Endometrial microvascular endothelial cells (primary cell): ENCODE measurements around the gene SRSF2. TPM values are rescaled to one million over a fixed set of nuclear protein-coding genes. Genes with fewer than 3 reads are reported as not detected.
"Not testable (repeated sequence)": the region's sequence is repeated elsewhere in the genome, so short reads cannot be mapped to it uniquely, and the experiment has no call there.

ENCODE experiments used
- in situ Hi-C: cut with HindIII; loops from 2 replicates; pipeline ENCODE4 v1.10.0; 2017; ENCODE audit warnings: low sequenced_read_pairs, low pct_unique_long_range_greater_than_20kb; ENCODE audit errors: inconsistent ontology term
- total RNA-seq: library from RNA; depleted of rRNA; stranded (reverse); fragments of >200 nt; gene quantifications from one replicate; pipeline ENCODE4 v1.2.3, GENCODE V29; 2015; ENCODE audit errors: inconsistent ontology term

The SRSF2 gene
- total RNA-seq, 1 donor from 2014 or later = 387 TPM

- in situ Hi-C loops = no loop called here
Observed at GRCh38 chr17:76725580-76726230, 11.4 kb downstream of the SRSF2 start.

- in situ Hi-C loops = no loop called here
Observed at GRCh38 chr17:76723812-76724211, 13.3 kb downstream of the SRSF2 start.

GRCh38 chr17:76722977-76723376, 14.2 kb downstream of the SRSF2 start:
- in situ Hi-C loops = not testable (repeated sequence)

- in situ Hi-C loops = no loop called here
Observed at GRCh38 chr17:76722279-76722678, 14.9 kb downstream of the SRSF2 start.

GRCh38 chr17:76721463-76721862, 15.7 kb downstream of the SRSF2 start:
- in situ Hi-C loops = no loop called here

GRCh38 chr17:76720941-76721340, 16.2 kb downstream of the SRSF2 start:
- in situ Hi-C loops = no loop called here

- in situ Hi-C loops = no loop called here
Observed at GRCh38 chr17:76720211-76720610, 16.9 kb downstream of the SRSF2 start.

GRCh38 chr17:76718516-76718915, 18.6 kb downstream of the SRSF2 start:
- in situ Hi-C loops = no loop called here

GRCh38 chr17:76716839-76717215, 20.3 kb downstream of the SRSF2 start:
- in situ Hi-C loops = no loop called here

- in situ Hi-C loops = no loop called here
Observed at GRCh38 chr17:76716146-76716838, 20.8 kb downstream of the SRSF2 start.

GRCh38 chr17:76715496-76715830, 21.7 kb downstream of the SRSF2 start:
- in situ Hi-C loops = no loop called here

- in situ Hi-C loops = no loop called here
Observed at GRCh38 chr17:76714822-76715495, 22.2 kb downstream of the SRSF2 start.

- in situ Hi-C loops = no loop called here
Observed at GRCh38 chr17:76714336-76714735, 22.8 kb downstream of the SRSF2 start.

GRCh38 chr17:76713765-76714164, 23.4 kb downstream of the SRSF2 start:
- in situ Hi-C loops = no loop called here

- in situ Hi-C loops = not testable (repeated sequence)
Observed at GRCh38 chr17:76712321-76712720, 24.8 kb downstream of the SRSF2 start.

GRCh38 chr17:76710863-76711611, 26.1 kb downstream of the SRSF2 start, which contains the start of gene MXRA7:
MXRA7 (minus strand) TSS chr17:76710965; CDS start chr17:76710946, 19 bp downstream.
- in situ Hi-C loops = no loop called here

GRCh38 chr17:76709951-76710862, 26.9 kb downstream of the SRSF2 start:
- in situ Hi-C loops = not testable (repeated sequence)

GRCh38 chr17:76709077-76709950, 27.8 kb downstream of the SRSF2 start:
- in situ Hi-C loops = no loop called here
